Parathyroid adenoma (tissue), 2 donors: ENCODE results near the gene SLC25A22.

Source experiments
- H2AFZ ChIP-seq: fragments of 300-600 bp; sonication (generic); one replicate; pipeline ENCODE4 v1.7.0; 2017; ENCODE audit warnings: antibody characterized with exemption, mild to moderate bottlenecking
- H3K27ac ChIP-seq: fragments of 300-600 bp; sonication (generic); one replicate; pipeline ENCODE4 v1.7.0; 2017
- H3K27me3 ChIP-seq: fragments of 300-600 bp; sonication (generic); one replicate; pipeline ENCODE4 v1.7.0; 2017; ENCODE audit warnings: low read length; ENCODE audit not compliant: control insufficient read depth, insufficient read depth
- H3K36me3 ChIP-seq: fragments of 300-600 bp; sonication (generic); one replicate; pipeline ENCODE4 v1.7.0; 2017; ENCODE audit warnings: low read length; ENCODE audit not compliant: control insufficient read depth, insufficient read depth
- H3K4me1 ChIP-seq: fragments of 300-600 bp; sonication (generic); one replicate; pipeline ENCODE4 v1.7.0; 2017; ENCODE audit warnings: control low read depth
- H3K4me2 ChIP-seq: fragments of 300-600 bp; sonication (generic); one replicate; pipeline ENCODE4 v1.7.0; 2017; ENCODE audit warnings: low read length
- H3K4me3 ChIP-seq: fragments of 300-600 bp; sonication (generic); one replicate; pipeline ENCODE4 v1.7.0; 2017; ENCODE audit warnings: low read depth, low read length
- H3K79me2 ChIP-seq: fragments of 300-600 bp; sonication (generic); one replicate; pipeline ENCODE4 v1.7.0; 2017; ENCODE audit warnings: control low read depth
- H3K9ac ChIP-seq: fragments of 300-600 bp; sonication (generic); one replicate; pipeline ENCODE4 v1.7.0; 2017; ENCODE audit warnings: mild to moderate bottlenecking
- H3K9me3 ChIP-seq: fragments of 300-600 bp; sonication (generic); one replicate; pipeline ENCODE4 v1.7.0; 2017; ENCODE audit warnings: low read length; ENCODE audit not compliant: control insufficient read depth
- CTCF ChIP-seq: fragments of 300-600 bp; sonication (generic); IDR thresholded peaks from one replicate; pipeline ENCODE4 v1.7.0; 2017; ENCODE audit warnings: antibody characterized with exemption, mild to moderate bottlenecking
- donor health status: primary hyperparathyroidism.

The SLC25A22 gene

GRCh38 chr11:760236-760635 is 37.8 kb downstream of the SLC25A22 start:
- no peak for TF ChIP-seq CTCF
- no peak overlapping the region for H3K4me3 ChIP-seq
- H3K27ac ChIP-seq: no peak overlapping the region
- no peaks in the 10 kb centered on the region for H3K27me3 ChIP-seq
- H3K4me1 ChIP-seq: no peaks in the 10 kb centered on the region
- no peaks in the 10 kb centered on the region for H3K36me3 ChIP-seq
- no peak overlapping the region for H3K9ac ChIP-seq
- H3K9me3 ChIP-seq: no peaks in the 10 kb centered on the region
- H3K79me2 ChIP-seq: no peaks in the 10 kb centered on the region
- H2AFZ ChIP-seq: no peak overlapping the region
- H3K4me2 ChIP-seq: no peak overlapping the region

GRCh38 chr11:749731-750130 is 48.4 kb downstream of the SLC25A22 start:
- no peak overlapping the region for H3K9ac ChIP-seq

GRCh38 chr11:748007-748359 is 50.1 kb downstream of the SLC25A22 start:
- Histone ChIP-seq H3K9ac (no peak overlapping the region), H3K27me3 (no peaks in the 10 kb centered on the region), H3K9me3 (no peaks in the 10 kb centered on the region), H3K36me3 (no peaks in the 10 kb centered on the region), H3K4me3 (peak overlapping the region; percentile 65), H3K79me2 (peaks cover 6% of the 10 kb centered on the region), H3K4me2 (peak overlapping the region; percentile 69), H2AFZ (no peak overlapping the region), H3K27ac (no peak overlapping the region), H3K4me1 (no peaks in the 10 kb centered on the region)
- TF ChIP-seq CTCF: no peak

More at GRCh38 chr11:749731-750130, 48.4 kb downstream of the SLC25A22 start:
- Histone ChIP-seq H3K9me3 (no peaks in the 10 kb centered on the region), H2AFZ (no peak overlapping the region), H3K27me3 (no peaks in the 10 kb centered on the region), H3K4me1 (no peaks in the 10 kb centered on the region), H3K36me3 (no peaks in the 10 kb centered on the region), H3K4me2 (no peak overlapping the region), H3K79me2 (peaks cover 6% of the 10 kb centered on the region), H3K27ac (no peak overlapping the region), H3K4me3 (no peak overlapping the region)
- no peak for TF ChIP-seq CTCF

- Histone ChIP-seq H3K27ac (no peak within 1 kb of the TSS), H3K9me3 (no peaks in the 10 kb centered on the region), H2AFZ (peak within 1 kb of the TSS; percentile 86), H3K9ac (no peak within 1 kb of the TSS), H3K4me1 (no peaks in the 10 kb centered on the region), H3K4me2 (peak within 1 kb of the TSS; percentile 78), H3K4me3 (peak within 1 kb of the TSS; percentile 65), H3K79me2 (peaks cover 2% of the 10 kb centered on the region), H3K27me3 (no peaks in the 10 kb centered on the region), H3K36me3 (no peaks in the 10 kb centered on the region)
- peak; percentile 4 for TF ChIP-seq CTCF
Measured at GRCh38 chr11:747158-748006, 50.7 kb downstream of the SLC25A22 start, which contains the start of gene TALDO1. TSS of gene TALDO1 (plus strand) at chr11:747464. CDS start at chr11:747482, 18 bp downstream.
